GM19468 (cell line): ENCODE measurements around the gene DHX29.

ENCODE experiments used
- ATAC-seq: cut with Tn5 transposase; IDR thresholded peaks from one replicate; pipeline ENCODE4 v1.9.1; 2021; ENCODE audit warnings: mild to moderate bottlenecking, moderate library complexity, moderate number of reproducible peaks; ENCODE audit not compliant: unreplicated experiment; ENCODE audit errors: extremely low read depth

The DHX29 gene

DNA sequence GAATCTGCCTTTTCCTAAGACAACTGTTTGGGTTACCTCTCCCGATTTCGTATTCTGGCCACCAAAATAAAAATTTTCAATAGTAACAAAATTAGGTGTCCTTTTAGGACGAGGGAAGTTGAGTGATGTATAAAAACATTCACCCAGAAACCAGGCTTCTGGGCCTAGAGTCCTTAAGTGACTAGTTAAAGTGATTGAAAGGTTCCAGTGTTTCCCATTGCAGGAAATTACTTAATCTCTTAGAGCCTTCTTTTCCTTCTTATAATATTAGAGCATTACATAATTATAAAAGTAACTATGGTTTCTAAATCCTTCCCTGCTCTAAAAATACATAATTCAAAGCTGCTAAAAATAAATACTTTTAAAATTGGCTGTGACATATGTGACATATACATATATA, 87.7 kb downstream of the DHX29 start:
- ATAC-seq, result no peak

DNA sequence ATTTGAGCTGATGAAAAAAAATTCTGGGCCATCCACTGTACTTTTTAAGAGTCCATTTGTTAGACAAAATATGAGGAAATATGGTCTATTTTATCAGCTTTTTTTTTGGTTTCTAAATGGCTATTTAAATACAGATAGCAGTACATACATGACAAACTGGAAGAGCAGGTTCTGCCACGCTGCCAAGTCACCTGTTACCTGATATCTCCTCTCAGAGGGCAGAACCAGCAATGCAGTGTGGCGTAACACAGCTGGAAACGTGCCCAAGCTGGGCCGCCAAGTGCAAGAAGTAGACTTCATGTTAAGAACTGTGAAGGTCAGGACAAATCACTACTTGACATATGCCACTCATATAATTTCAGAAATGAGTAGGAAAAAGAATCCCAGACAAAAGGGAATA, 88.5 kb downstream of the DHX29 start:
- no peak for ATAC-seq

DNA sequence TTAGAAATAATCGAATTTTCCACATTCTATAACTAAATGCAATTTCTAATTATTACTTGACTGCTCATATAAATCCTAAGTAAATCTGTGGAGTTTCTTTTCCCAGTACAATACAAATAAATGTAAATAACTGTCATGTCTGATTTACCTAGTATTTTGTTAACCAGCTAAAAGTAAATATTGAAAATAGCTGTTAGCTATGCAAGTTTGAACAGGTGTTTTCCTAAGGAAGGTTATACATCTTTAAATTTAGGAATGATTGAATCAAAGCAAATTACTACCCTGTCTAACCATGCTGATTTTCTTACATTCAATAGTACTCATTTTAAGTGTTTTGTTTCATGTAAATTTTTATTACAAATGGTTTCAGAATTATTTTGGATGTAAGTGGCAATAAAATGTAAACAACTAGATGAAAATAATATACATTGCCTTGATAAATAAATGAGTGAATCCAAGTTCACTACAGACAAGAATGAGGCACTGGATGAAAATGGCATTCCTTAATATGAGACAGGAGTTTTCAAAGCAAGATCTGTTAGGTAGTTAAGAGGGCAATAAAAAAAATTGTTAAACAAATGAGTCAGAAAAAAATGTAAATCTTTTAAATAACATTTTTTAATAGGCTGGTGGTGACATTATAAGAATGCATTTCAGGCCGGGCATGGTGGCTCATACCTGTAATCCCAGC, 96.2 kb downstream of the DHX29 start:
- ATAC-seq, result no peak
